ENCODE results near the gene RNF213. TPM values are rescaled to one million over a fixed set of nuclear protein-coding genes. Genes with fewer than 3 reads are reported as not detected.
"Not testable (repeated sequence)": the region's sequence is repeated elsewhere in the genome, so short reads cannot be mapped to it uniquely, and the experiment has no call there.

Gene RNF213
- total RNA-seq, 1 donor from 2014 or later, result 80.5 TPM

DNA sequence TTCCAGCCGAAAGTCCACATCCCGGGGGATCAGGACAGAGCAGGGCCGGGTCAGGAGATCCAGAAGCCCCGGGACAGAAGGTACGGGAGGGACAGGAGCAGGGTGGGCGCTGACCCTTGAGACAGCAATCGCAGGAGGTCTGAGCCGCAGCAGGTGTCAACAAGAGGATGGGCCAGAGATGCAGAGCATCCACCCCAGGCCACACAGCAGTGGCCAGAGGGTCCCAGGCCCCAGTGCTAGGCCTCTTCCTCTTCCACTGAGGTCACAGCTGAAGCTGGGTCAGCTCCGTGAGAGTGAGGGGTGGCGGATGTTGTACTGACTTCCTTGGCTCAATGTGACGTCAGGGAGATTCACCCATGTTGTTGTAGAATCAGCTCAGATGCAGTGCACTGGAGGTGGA, 8.7 kb upstream of the RNF213 start:
- DNase-seq (ENCODE audit: low read depth), result no peak
- TF ChIP-seq CTCF (conservative IDR thresholded peaks at IDR 0.05; ENCODE audit: low read depth, low read length), result no peak
- H3K4me3 ChIP-seq (ENCODE audit: low read depth, low read length), result no peak overlapping the region

GRCh38 chr17:80252871-80253270, 7.8 kb upstream of the RNF213 start:
- peak; percentile 71 for TF ChIP-seq CTCF (conservative IDR thresholded peaks at IDR 0.05; ENCODE audit: low read depth, low read length)
- no peak overlapping the region for H3K4me3 ChIP-seq (ENCODE audit: low read depth, low read length)
- DNase-seq (ENCODE audit: low read depth), result no peak

DNA sequence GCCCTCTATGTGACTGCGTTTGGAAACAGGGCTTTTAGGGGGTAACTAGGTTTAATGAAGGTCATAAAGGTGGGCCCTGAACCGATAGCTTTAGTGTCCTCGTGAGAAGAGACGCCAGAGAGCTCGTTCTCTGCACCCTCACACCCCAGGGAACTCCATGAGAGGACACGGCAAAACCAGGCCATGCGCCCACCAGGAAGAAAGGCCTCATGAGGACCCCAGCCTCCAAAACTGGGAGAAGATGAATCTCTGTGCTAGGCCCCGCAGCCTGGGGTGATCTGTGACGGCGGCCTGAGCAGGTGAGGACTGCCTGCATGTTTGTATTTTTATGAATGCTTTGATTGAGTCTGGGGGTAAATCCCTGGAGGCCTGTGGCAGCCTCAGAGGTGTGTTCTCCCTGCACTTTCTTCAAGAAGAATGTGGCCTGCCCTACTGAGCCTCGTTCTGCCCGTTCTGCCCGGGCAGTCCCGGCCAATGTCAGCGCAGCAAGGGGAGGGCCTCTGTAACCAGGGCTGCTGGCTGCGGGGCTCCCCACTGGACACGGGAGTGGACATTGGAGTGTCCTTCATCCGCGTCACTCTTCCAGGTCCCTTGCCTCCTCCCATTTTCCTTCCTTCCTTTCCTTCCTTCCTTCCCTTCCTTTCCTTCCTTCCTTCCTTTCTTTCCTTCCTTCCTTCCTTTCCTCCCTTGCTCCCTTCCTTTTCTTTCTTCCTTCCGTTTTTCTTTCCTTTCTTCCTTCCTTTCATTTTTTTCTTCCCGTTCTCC, 6.8 kb upstream of the RNF213 start:
- TF ChIP-seq CTCF (conservative IDR thresholded peaks at IDR 0.05; ENCODE audit: low read depth, low read length), result no peak
- H3K4me3 ChIP-seq (ENCODE audit: low read depth, low read length), result no peak overlapping the region
- peak; percentile 22 for DNase-seq (ENCODE audit: low read depth)

DNA sequence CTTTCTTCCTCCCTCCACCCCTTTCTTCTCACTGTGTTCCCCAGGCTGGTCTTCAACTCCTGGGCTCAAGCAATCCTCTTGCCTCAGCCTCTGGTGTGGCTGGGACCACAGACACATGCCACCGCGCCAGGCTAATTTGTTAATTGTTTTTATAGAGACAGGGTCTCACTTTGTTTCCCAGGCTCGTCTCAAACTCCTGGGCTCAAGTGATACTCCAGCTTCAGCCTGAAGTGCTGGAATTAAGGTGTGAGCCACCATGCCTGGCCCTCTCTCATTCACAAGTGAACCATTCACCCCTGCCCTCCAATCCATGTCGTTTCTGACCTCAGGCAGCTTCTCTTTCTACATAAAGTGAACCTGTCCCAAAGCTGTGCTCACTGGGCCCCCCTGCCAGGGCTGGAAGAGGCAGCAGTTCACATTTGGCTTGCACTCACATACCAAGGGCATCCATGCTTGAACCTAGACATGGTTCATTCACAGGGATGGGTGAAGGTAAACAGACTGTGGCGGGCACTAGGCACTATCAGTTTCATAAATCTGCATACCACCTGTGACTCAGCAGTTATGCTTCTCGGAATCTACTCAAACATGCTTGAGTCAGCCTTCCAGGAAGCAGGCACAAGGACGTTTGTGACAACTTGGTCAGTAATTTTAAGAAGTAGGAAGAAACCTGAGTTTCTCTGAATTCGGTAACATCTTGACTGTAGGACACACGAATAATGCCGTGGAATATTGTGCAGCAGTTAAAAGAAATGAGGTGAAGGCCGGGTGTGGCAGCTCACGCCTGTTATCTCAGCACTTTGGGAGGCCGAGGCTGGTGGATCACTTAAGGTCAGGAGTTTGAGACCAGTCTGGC, 6.0 kb upstream of the RNF213 start:
- peak overlapping the region; percentile 23 for H3K4me3 ChIP-seq (ENCODE audit: low read depth, low read length)

GRCh38 chr17:80256034-80256350, 4.7 kb upstream of the RNF213 start:
- DNase-seq (ENCODE audit: low read depth), result no peak
- TF ChIP-seq CTCF (conservative IDR thresholded peaks at IDR 0.05; ENCODE audit: low read depth, low read length), result no peak
- no peak overlapping the region for H3K4me3 ChIP-seq (ENCODE audit: low read depth, low read length)

More for the DNA sequence above, 6.0 kb upstream of the RNF213 start:
- peak; percentile 14 for TF ChIP-seq CTCF (conservative IDR thresholded peaks at IDR 0.05; ENCODE audit: low read depth, low read length)
- DNase-seq (ENCODE audit: low read depth), result peak; percentile 98

GRCh38 chr17:80257716-80258213, 2.9 kb upstream of the RNF213 start:
- no peak for DNase-seq (ENCODE audit: low read depth)
- TF ChIP-seq CTCF (conservative IDR thresholded peaks at IDR 0.05; ENCODE audit: low read depth, low read length), result no peak
- H3K4me3 ChIP-seq (ENCODE audit: low read depth, low read length), result no peak overlapping the region

DNA sequence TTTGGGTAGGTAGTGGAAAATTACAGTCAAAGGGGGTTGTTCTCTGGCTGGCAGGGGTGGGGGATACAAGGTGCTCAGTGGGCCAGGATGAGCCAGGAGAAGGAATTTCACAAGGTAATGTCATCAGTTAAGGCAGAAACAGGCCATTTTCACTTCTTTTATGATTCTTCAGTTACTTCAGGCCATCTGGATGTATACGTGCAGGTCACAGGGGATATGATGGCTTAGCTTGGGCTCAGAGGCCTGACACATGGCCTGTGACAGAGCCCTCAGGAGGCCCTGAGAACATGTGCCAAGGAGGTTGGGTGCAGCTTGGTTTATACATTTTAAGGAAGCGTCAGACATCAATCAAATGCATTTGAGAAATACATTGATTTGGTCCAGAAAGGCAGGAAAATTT, 2.4 kb upstream of the RNF213 start:
- H3K4me3 ChIP-seq (ENCODE audit: low read depth, low read length); DNase-seq (ENCODE audit: low read depth): not testable (repeated sequence)
